HepG2 (cell line): ENCODE results near the gene PCGF2. TPM values are rescaled to one million over a fixed set of nuclear protein-coding genes. Genes with fewer than 3 reads are reported as not detected.

Source experiments
- HNRNPH1 ChIP-seq: fragments of 200-400 bp; formaldehyde crosslinking; optimal IDR thresholded peaks from 2 replicates; pipeline ENCODE3; 2017; ENCODE audit warnings: mild to moderate bottlenecking, low read depth, low read length
- PAF1 ChIP-seq: IDR thresholded peaks from 2 replicates; pipeline ENCODE4 v1.6.1; 2016; ENCODE audit warnings: missing genetic modification reagents, missing compliant biosample characterization
- TBP ChIP-seq: sonication (generic); formaldehyde crosslinking; IDR thresholded peaks from 2 replicates; pipeline ENCODE4 v1.5.0; 2020; ENCODE audit warnings: missing genetic modification reagents
- TEAD3 ChIP-seq: optimal IDR thresholded peaks from 2 replicates; pipeline ENCODE3; 2016; ENCODE audit warnings: borderline replicate concordance
- ZBTB38 ChIP-seq: sonication (generic); formaldehyde crosslinking; IDR thresholded peaks from 2 replicates; pipeline ENCODE4 v1.5.1; 2020; ENCODE audit warnings: mild to moderate bottlenecking, missing genetic modification reagents
- ZC3H13 ChIP-seq: sonication (generic); formaldehyde crosslinking; IDR thresholded peaks from 2 replicates; pipeline ENCODE4 v1.8.1; 2023; ENCODE audit warnings: mild to moderate bottlenecking, missing genetic modification reagents, moderate library complexity
- ZNF235 ChIP-seq: sonication (generic); formaldehyde crosslinking; IDR thresholded peaks from 2 replicates; pipeline ENCODE4 v1.8.1; 2023; ENCODE audit warnings: mild to moderate bottlenecking, missing genetic modification reagents, borderline replicate concordance
- ZSCAN30 ChIP-seq: sonication (generic); formaldehyde crosslinking; IDR thresholded peaks from 2 replicates; pipeline ENCODE4 v1.5.0; 2020; ENCODE audit warnings: mild to moderate bottlenecking, missing genetic modification reagents
- polyA plus RNA-seq, 8 experiments: library from polyadenylated mRNA; depleted of rRNA in 3 of 8; stranded (reverse) in 7 of 8; unstranded in 1 of 8; fragments of >200 nt; fragmentation: Illumina TruSeq in 4 of 8; extraction: Trizol in 4 of 8; gene quantifications; 2 replicates each; pipeline versions ENCODE4 v1.2.1 to v1.2.3, GENCODE V29; 2011 to 2016; ENCODE audit warnings: low read depth in 4 of 8, missing spikeins in 1 of 8, mixed read lengths in 1 of 8; ENCODE audit not compliant: insufficient read depth in 1 of 8
- total RNA-seq, 5 experiments: library from RNA; depleted of rRNA; stranded (reverse); fragments of >200 nt; fragmentation: Illumina TruSeq; extraction: Trizol; gene quantifications; 2 replicates each; pipeline ENCODE4 v1.2.3, GENCODE V29; 2016; ENCODE audit warnings: low read depth in 1 of 5
- TF ChIP-seq, protein P1 (sequence below), 2 experiments: sonication (generic) in 1 of 2; formaldehyde crosslinking in 1 of 2; IDR thresholded peaks; 2 replicates each; pipeline versions ENCODE4 v1.4.0 to v1.6.1; 2018 to 2020; ENCODE audit warnings: missing genetic modification reagents in 2 of 2, borderline replicate concordance in 1 of 2, low read depth in 1 of 2, mild to moderate bottlenecking in 1 of 2, missing biosample characterization in 1 of 2
- TF ChIP-seq, protein P2 (sequence below): sonication (generic); formaldehyde crosslinking; IDR thresholded peaks from 2 replicates; pipeline ENCODE4 v1.4.0; 2020; ENCODE audit warnings: mild to moderate bottlenecking, missing genetic modification reagents
- TF ChIP-seq, protein P3 (sequence below): sonication (generic); formaldehyde crosslinking; IDR thresholded peaks from 2 replicates; pipeline ENCODE4 v1.5.1; 2020; ENCODE audit warnings: missing genetic modification reagents, mild to moderate bottlenecking, borderline replicate concordance
- TF ChIP-seq, protein P4 (sequence below): sonication (generic); formaldehyde crosslinking; IDR thresholded peaks from 2 replicates; pipeline ENCODE4 v1.4.0; 2020; ENCODE audit warnings: mild to moderate bottlenecking, missing genetic modification reagents
- TF ChIP-seq, protein P5 (sequence below): sonication (generic); formaldehyde crosslinking; IDR thresholded peaks from 2 replicates; pipeline ENCODE4 v1.4.0; 2020; ENCODE audit warnings: mild to moderate bottlenecking, missing genetic modification reagents
- TF ChIP-seq, protein P6 (sequence below): sonication (generic); formaldehyde crosslinking; IDR thresholded peaks from 2 replicates; pipeline ENCODE4 v1.8.1; 2022; ENCODE audit warnings: low read depth, mild to moderate bottlenecking, missing genetic modification reagents
- TF ChIP-seq, protein P7 (sequence below): sonication (generic); formaldehyde crosslinking; IDR thresholded peaks from 2 replicates; pipeline ENCODE4 v1.5.0; 2020; ENCODE audit warnings: missing genetic modification reagents, mild to moderate bottlenecking, borderline replicate concordance

PCGF2 gene
- total and polyA plus RNA-seq, 2 of the 13 experiments (the other 11 are each of a cell fraction or from before 2014, with no cell fraction given), result 11.6 to 29.4 TPM

DNA sequence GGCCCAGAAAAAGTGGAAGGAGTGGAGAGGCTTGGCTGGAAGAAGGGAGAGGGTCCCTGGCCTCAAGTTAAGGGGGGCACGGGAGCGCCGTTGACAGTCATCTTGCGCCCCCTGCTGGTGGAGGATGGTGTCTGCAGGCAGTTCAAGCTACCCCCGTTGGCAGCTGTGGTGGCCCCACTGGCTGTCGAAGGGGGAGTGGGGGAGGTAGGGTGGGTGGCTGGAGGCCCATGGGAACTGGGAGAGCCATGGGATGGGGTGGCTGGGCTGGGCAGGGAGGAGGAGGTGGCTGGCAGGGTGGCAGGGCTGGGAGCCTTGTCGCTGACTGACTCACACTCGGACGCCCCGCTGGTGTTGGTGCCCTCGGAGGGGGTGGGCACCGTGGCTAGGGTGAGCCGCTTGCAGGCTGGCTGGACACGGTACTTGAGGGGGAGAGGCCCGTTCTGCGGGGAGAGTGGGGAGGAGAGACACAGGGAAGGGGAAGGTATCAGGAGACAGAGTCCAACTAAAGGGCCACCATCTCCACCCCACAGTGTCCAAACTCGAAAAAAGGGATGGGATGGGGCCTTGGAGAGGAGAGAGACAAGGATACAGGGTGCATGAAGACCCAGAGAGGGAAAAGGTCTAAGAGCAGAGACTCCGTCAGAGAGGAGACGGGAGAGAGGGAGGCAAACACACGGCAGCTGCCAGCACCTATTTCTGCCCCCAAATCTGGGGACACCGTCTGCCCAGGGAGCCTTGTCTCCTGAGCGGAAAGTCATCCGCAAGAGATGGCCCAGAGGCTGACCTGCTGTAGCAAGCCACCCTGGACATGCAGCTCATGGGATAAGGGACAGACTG, 12.8 kb downstream of the PCGF2 start (continued):
- TF ChIP-seq, protein P1, sequence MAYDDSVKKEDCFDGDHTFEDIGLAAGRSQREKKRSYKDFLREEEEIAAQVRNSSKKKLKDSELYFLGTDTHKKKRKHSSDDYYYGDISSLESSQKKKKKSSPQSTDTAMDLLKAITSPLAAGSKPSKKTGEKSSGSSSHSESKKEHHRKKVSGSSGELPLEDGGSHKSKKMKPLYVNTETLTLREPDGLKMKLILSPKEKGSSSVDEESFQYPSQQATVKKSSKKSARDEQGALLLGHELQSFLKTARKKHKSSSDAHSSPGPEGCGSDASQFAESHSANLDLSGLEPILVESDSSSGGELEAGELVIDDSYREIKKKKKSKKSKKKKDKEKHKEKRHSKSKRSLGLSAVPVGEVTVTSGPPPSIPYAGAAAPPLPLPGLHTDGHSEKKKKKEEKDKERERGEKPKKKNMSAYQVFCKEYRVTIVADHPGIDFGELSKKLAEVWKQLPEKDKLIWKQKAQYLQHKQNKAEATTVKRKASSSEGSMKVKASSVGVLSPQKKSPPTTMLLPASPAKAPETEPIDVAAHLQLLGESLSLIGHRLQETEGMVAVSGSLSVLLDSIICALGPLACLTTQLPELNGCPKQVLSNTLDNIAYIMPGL (CRISPR knock-in tag; IDR thresholded peaks at IDR 0.05; ENCODE audit: borderline replicate concordance in 1 of 2, low read depth in 1 of 2), result peak; percentile 70 to 78
- 0 out of 2 replicates have a peak, but pooled peaks have one; percentile 24 for TF ChIP-seq ZBTB38 (CRISPR knock-in tag)
- TF ChIP-seq, protein P2, sequence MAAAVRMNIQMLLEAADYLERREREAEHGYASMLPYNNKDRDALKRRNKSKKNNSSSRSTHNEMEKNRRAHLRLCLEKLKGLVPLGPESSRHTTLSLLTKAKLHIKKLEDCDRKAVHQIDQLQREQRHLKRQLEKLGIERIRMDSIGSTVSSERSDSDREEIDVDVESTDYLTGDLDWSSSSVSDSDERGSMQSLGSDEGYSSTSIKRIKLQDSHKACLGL (CRISPR knock-in tag), result peak; percentile 28; the same call in 1 of the 2 replicates
- TF ChIP-seq, protein P3, sequence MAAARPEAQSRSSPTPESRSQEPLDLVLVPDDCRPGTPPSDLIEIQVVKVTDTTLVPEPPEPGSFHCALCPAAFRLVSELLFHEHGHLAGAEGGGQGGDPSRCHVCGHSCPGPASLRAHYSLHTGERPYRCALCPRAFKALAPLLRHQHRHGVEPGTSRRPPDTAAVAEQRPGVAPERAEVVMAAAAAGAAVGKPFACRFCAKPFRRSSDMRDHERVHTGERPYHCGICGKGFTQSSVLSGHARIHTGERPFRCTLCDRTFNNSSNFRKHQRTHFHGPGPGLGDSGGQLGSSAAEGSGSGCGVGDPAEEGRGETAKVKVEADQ (CRISPR knock-in tag), result 0 out of 2 replicates have a peak, but pooled peaks have one; percentile 28
- no peak for TF ChIP-seq TBP (CRISPR knock-in tag)
- peak; percentile 61 for TF ChIP-seq HNRNPH1
- TF ChIP-seq ZNF235 (CRISPR knock-in tag), result peak; percentile 92
- peak; percentile 6 for TF ChIP-seq TEAD3 (CRISPR knock-in tag)
- TF ChIP-seq, protein P4, sequence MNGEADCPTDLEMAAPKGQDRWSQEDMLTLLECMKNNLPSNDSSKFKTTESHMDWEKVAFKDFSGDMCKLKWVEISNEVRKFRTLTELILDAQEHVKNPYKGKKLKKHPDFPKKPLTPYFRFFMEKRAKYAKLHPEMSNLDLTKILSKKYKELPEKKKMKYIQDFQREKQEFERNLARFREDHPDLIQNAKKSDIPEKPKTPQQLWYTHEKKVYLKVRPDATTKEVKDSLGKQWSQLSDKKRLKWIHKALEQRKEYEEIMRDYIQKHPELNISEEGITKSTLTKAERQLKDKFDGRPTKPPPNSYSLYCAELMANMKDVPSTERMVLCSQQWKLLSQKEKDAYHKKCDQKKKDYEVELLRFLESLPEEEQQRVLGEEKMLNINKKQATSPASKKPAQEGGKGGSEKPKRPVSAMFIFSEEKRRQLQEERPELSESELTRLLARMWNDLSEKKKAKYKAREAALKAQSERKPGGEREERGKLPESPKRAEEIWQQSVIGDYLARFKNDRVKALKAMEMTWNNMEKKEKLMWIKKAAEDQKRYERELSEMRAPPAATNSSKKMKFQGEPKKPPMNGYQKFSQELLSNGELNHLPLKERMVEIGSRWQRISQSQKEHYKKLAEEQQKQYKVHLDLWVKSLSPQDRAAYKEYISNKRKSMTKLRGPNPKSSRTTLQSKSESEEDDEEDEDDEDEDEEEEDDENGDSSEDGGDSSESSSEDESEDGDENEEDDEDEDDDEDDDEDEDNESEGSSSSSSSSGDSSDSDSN, result peak; percentile 15; the same call in 1 of the 2 replicates
- peak; percentile 77; the same call in 1 of the 2 replicates for TF ChIP-seq ZC3H13
- TF ChIP-seq, protein P5, sequence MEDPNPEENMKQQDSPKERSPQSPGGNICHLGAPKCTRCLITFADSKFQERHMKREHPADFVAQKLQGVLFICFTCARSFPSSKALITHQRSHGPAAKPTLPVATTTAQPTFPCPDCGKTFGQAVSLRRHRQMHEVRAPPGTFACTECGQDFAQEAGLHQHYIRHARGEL (CRISPR knock-in tag), result 0 out of 2 replicates have a peak, but pooled peaks have one; percentile 64
- TF ChIP-seq, protein P6, sequence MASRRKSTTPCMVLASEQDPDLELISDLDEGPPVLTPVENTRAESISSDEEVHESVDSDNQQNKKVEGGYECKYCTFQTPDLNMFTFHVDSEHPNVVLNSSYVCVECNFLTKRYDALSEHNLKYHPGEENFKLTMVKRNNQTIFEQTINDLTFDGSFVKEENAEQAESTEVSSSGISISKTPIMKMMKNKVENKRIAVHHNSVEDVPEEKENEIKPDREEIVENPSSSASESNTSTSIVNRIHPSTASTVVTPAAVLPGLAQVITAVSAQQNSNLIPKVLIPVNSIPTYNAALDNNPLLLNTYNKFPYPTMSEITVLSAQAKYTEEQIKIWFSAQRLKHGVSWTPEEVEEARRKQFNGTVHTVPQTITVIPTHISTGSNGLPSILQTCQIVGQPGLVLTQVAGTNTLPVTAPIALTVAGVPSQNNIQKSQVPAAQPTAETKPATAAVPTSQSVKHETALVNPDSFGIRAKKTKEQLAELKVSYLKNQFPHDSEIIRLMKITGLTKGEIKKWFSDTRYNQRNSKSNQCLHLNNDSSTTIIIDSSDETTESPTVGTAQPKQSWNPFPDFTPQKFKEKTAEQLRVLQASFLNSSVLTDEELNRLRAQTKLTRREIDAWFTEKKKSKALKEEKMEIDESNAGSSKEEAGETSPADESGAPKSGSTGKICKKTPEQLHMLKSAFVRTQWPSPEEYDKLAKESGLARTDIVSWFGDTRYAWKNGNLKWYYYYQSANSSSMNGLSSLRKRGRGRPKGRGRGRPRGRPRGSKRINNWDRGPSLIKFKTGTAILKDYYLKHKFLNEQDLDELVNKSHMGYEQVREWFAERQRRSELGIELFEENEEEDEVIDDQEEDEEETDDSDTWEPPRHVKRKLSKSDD (CRISPR knock-in tag), result 0 out of 2 replicates have a peak, but pooled peaks have one; percentile 12
- TF ChIP-seq PAF1 (CRISPR knock-in tag), result peak; percentile 66; the same call in 1 of the 2 replicates
- TF ChIP-seq, protein P7, sequence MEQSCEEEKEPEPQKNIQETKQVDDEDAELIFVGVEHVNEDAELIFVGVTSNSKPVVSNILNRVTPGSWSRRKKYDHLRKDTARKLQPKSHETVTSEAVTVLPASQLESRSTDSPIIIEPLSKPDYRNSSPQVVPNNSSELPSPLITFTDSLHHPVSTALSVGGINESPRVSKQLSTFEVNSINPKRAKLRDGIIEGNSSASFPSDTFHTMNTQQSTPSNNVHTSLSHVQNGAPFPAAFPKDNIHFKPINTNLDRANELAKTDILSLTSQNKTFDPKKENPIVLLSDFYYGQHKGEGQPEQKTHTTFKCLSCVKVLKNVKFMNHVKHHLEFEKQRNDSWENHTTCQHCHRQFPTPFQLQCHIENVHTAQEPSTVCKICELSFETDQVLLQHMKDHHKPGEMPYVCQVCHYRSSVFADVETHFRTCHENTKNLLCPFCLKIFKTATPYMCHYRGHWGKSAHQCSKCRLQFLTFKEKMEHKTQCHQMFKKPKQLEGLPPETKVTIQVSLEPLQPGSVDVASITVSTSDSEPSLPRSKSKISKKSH (CRISPR knock-in tag), result peak; percentile 70
- TF ChIP-seq ZSCAN30 (CRISPR knock-in tag), result no peak
